Lower lobe of right lung (tissue), 2 donors: ENCODE measurements around the gene KRTAP10-11. TPM values are rescaled to one million over a fixed set of nuclear protein-coding genes. Genes with fewer than 3 reads are reported as not detected.

ENCODE experiments used
- ATAC-seq, 2 donors: fragments of 200-7000 bp; cut with Tn5 transposase; one replicate each; pipeline ENCODE4 v1.9.1; 2020 to 2022; ENCODE audit warnings: mild to moderate bottlenecking in 2 of 2, moderate library complexity in 2 of 2
- DNase-seq: peaks from one replicate; pipeline ENCODE4 v3.0.0-alpha.2; 2020
- H3K27ac ChIP-seq: fragments of 200-600 bp; one replicate; pipeline ENCODE4 v1.8.0; 2022
- H3K27me3 ChIP-seq: fragments of 200-600 bp; one replicate; pipeline ENCODE4 v1.8.0; 2022; ENCODE audit warnings: low read depth
- H3K36me3 ChIP-seq: fragments of 200-600 bp; one replicate; pipeline ENCODE4 v1.8.0; 2022; ENCODE audit warnings: mild to moderate bottlenecking
- H3K4me1 ChIP-seq: fragments of 200-600 bp; one replicate; pipeline ENCODE4 v1.8.0; 2022
- H3K4me3 ChIP-seq: fragments of 200-600 bp; one replicate; pipeline ENCODE4 v1.8.0; 2022; ENCODE audit warnings: mild to moderate bottlenecking
- H3K9me3 ChIP-seq: fragments of 200-600 bp; one replicate; pipeline ENCODE4 v1.8.0; 2022
- intact Hi-C: fragments of 100-400 bp; cut with DNase I; formaldehyde crosslinking; loops from one replicate; pipeline ENCODE4 v1.11.0; 2022
- total RNA-seq: library from RNA; stranded (reverse); fragmentation: NEBNext Ultra II Directional; extraction: Animal tissue kit (Norgen Biotek cat#: 25700); gene quantifications from one replicate; pipeline ENCODE4 v1.2.1, GENCODE V29; 2021
- TF ChIP-seq, protein P1 (sequence below): fragments of 200-600 bp; IDR thresholded peaks from one replicate; pipeline ENCODE4 v1.8.0; 2022; ENCODE audit warnings: antibody characterized with exemption, mild to moderate bottlenecking
- donor health status: DM: no; HTN: yes; CAD: no; lungs with severe emphysema.

The KRTAP10-11 gene
- total RNA-seq, 1 donor from 2014 or later: not detected

- Histone ChIP-seq H3K9me3 (peaks cover 23% of the 10 kb centered on the region), H3K4me1 (no peaks in the 10 kb centered on the region), H3K27ac (no peak overlapping the region), H3K27me3 (peaks cover 16% of the 10 kb centered on the region), H3K4me3 (no peak overlapping the region), H3K36me3 (no peaks in the 10 kb centered on the region)
- ATAC-seq (no peak), DNase-seq (no peak)
- intact Hi-C loops: no loop called here
- TF ChIP-seq, protein P1, sequence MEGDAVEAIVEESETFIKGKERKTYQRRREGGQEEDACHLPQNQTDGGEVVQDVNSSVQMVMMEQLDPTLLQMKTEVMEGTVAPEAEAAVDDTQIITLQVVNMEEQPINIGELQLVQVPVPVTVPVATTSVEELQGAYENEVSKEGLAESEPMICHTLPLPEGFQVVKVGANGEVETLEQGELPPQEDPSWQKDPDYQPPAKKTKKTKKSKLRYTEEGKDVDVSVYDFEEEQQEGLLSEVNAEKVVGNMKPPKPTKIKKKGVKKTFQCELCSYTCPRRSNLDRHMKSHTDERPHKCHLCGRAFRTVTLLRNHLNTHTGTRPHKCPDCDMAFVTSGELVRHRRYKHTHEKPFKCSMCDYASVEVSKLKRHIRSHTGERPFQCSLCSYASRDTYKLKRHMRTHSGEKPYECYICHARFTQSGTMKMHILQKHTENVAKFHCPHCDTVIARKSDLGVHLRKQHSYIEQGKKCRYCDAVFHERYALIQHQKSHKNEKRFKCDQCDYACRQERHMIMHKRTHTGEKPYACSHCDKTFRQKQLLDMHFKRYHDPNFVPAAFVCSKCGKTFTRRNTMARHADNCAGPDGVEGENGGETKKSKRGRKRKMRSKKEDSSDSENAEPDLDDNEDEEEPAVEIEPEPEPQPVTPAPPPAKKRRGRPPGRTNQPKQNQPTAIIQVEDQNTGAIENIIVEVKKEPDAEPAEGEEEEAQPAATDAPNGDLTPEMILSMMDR: no peak
These were observed 45.5 kb downstream of the KRTAP10-11 start for GRCh38 chr21:44691686-44692085.

DNA sequence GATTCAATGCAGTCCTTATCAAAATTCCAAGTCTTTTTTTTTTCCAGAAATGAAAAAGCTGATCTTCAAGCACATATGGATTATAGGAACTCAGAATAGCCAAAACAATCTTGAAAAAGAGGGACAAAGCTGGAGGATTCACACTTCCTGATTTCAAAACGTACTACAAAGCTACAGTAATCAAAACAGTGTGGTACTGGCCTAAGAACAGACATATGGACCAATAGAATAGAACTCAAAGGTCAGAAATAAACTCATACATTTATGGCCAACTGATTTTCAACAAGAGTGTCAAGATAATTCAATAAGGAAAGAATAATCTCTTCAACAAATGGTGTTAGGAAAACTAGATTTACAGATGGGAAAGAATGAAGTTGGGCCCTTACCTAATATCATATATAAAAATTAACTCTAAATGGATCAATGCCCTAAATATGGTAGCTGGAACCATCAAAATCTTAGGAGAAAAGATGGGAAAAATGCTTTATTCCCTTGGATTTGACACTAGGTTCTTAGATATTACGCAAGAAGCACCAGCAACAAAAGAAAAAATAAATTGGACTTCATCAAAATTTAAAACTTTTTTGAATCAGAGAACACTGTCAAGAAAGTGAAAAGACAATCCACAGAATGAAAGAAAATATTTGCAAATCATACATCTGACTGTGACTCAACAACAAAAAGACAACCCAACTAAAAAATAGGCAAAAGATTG lies 46.7 kb downstream of the KRTAP10-11 start:
- Histone ChIP-seq H3K27ac (no peak overlapping the region), H3K4me1 (no peaks in the 10 kb centered on the region), H3K4me3 (no peak overlapping the region), H3K27me3 (peaks cover 8% of the 10 kb centered on the region), H3K36me3 (no peaks in the 10 kb centered on the region), H3K9me3 (peaks cover 23% of the 10 kb centered on the region)
- TF ChIP-seq, protein P1: no peak
- intact Hi-C loops: no loop called here
- no peak for ATAC-seq
- DNase-seq: no peak

DNA sequence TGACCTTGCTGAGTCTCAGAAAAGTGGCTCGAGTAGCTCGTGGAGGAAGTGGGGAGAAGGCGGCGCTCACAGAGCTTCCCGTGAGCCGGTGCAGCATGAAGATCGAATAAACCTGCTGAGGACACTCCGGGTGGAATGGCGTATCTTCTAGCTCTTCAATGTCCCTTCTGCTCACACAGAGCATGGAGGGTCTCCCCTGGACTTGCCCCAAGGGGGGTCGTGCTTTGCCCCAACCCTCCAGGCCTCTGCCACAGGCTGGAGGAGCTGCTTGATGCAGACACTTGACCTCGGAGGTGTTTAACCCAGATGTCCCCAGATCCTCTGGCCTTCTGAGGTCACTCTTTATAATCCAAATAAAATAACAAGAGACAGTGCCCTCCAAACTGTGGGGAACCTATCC lies 48.6 kb downstream of the KRTAP10-11 start:
- ATAC-seq (no peak), DNase-seq (no peak)
- Histone ChIP-seq H3K4me1 (no peaks in the 10 kb centered on the region), H3K36me3 (no peaks in the 10 kb centered on the region), H3K27me3 (peaks cover 21% of the 10 kb centered on the region), H3K27ac (no peak overlapping the region), H3K4me3 (no peak overlapping the region), H3K9me3 (peaks cover 23% of the 10 kb centered on the region)
- TF ChIP-seq, protein P1: no peak
- intact Hi-C loops: no loop called here

DNA sequence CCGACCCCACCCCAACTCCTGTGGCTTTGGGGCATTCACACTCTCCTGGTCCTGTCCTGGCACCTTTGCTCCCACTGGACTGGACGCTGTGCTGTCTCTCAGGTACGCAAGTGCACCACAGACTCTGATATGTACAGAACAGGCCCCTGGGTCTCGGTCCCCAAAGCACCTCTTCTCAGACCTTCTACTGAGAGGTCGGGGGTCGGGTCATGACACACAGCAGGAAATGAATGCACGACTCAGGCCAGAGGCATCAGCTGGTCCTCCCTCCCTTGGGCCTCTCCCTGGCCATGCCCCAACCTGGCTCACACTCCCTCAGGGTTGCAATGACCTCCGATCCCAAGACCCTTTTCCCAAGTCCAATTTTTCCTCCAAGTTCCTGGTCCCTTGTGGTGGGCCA lies 49.0 kb downstream of the KRTAP10-11 start:
- no peak for ATAC-seq
- peaks cover 23% of the 10 kb centered on the region for H3K9me3 ChIP-seq
- no peak overlapping the region for H3K27ac ChIP-seq
- TF ChIP-seq, protein P1: no peak
- H3K27me3 ChIP-seq: peaks cover 25% of the 10 kb centered on the region
- intact Hi-C loops: no loop called here
- H3K4me3 ChIP-seq: no peak overlapping the region
- no peaks in the 10 kb centered on the region for H3K36me3 ChIP-seq
- DNase-seq: no peak
- H3K4me1 ChIP-seq: no peaks in the 10 kb centered on the region

GRCh38 chr21:44695641-44696040 lies 49.4 kb downstream of the KRTAP10-11 start:
- TF ChIP-seq, protein P1: no peak
- intact Hi-C loops: no loop called here

More at GRCh38 chr21:44695641-44696040, 49.4 kb downstream of the KRTAP10-11 start:
- Histone ChIP-seq H3K36me3 (no peaks in the 10 kb centered on the region), H3K4me1 (no peaks in the 10 kb centered on the region), H3K4me3 (no peak overlapping the region), H3K27me3 (peaks cover 30% of the 10 kb centered on the region), H3K9me3 (peaks cover 23% of the 10 kb centered on the region), H3K27ac (no peak overlapping the region)
- no peak for DNase-seq
- no peak for ATAC-seq
